GM13977 (cell line): ENCODE data around the gene DYRK1B.

Source experiments
- DNase-seq: peaks from one replicate; pipeline ENCODE4 v3.0.0; 2012; ENCODE audit warnings: low spot score
- in situ Hi-C: fragments of 300-500 bp; cut with MboI; formaldehyde crosslinking; loops from one replicate; pipeline ENCODE4 v1.12.0; 2022; ENCODE audit warnings: low sequenced_read_pairs, low pct_unique_long_range_greater_than_20kb, mixed read lengths, inconsistent platforms; ENCODE audit not compliant: unreplicated experiment
- TF ChIP-seq, protein P1 (sequence below): IDR thresholded peaks from 2 replicates; pipeline ENCODE4 v1.5.1; 2012; ENCODE audit warnings: mild to moderate bottlenecking, control low read depth; ENCODE audit not compliant: insufficient read depth; ENCODE audit errors: extremely low read depth, missing control alignments

Gene DYRK1B

DNA sequence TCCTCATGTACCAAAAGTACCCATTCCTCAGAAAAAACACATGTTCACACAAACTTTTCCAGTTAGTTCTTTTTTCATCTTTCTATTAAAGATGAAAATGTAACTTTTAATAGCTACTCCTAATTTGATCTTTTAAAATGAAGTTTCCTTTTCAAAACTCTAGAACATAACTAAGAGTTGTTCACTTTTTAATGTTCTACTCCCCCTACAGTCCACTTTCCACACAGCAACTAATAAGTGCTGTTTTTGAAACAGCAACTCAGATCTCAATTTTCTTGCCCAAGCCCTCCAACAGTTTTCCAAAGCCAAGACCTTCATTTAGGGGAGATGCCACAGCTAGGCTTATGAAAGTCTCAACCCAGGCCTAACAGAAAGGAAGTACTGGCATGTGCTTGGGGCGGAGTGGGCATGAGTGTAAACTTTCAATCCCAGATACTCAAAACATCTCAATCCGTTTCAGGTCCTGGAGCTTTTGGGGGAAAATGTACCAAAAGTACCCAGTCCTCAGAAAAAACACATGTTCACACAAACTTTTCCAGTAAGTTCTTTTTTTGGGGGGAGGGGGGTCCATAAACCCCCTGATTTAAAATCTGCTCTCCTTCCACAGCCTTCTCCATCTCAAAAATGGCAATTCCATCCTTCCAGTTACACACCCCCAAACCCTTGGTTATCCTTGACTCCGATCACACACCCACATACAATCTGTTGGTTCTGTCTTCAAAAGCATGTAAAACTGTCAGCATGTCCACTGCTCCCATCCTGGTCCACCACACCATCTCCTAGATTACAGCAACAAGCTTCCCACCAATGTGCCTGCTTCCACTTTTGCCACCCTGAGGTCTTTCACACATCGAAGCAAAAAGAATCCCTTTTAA is 10.2 kb upstream of the DYRK1B start:
- TF ChIP-seq, protein P1, sequence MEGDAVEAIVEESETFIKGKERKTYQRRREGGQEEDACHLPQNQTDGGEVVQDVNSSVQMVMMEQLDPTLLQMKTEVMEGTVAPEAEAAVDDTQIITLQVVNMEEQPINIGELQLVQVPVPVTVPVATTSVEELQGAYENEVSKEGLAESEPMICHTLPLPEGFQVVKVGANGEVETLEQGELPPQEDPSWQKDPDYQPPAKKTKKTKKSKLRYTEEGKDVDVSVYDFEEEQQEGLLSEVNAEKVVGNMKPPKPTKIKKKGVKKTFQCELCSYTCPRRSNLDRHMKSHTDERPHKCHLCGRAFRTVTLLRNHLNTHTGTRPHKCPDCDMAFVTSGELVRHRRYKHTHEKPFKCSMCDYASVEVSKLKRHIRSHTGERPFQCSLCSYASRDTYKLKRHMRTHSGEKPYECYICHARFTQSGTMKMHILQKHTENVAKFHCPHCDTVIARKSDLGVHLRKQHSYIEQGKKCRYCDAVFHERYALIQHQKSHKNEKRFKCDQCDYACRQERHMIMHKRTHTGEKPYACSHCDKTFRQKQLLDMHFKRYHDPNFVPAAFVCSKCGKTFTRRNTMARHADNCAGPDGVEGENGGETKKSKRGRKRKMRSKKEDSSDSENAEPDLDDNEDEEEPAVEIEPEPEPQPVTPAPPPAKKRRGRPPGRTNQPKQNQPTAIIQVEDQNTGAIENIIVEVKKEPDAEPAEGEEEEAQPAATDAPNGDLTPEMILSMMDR, result peak; percentile 68
- in situ Hi-C loops, result loop anchor here (10.0 kb wide), 3 partner anchors 49 to 299 kb away; partner anchors contain the start of gene EID2
- peak; percentile 64 for DNase-seq

DNA sequence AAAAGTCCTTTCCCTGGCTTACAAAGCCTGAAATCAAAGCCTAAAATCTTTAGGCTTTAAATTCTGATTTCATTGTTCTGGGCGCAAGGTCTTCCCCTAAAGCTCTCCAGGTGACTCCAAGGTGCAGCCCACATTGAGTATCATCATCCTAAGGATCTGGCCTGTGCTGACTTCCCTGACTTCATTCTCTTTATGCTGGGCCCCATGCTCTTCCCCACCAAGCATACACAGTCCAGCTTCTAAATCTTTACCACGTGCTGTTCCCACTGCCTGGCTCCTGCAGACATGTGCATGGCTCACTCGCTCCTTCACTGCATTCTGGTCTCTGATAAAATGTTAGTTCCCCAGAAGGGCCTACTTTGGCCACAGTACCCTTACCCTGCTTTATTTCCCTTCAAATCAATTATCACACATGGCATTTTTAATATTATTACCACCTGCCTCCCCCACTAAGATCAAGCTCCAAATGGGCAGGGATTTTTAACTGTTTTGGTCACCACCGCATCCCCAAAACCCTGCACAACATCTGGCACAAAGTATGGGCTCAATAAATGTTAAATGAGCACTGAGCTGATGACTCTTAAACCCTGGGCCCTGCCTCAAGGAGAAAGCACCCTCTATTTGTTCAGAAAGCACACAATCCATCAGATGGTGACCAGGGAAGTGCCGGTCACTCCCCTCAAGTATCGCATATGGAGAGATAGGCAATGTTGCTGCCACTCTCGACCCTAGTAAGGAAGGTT is 8.9 kb upstream of the DYRK1B start:
- in situ Hi-C loops, result loop anchor here (10.0 kb wide), 3 partner anchors 48 to 298 kb away; partner anchors contain the start of gene EID2
- TF ChIP-seq, protein P1, result no peak
- no peak for DNase-seq

DNA sequence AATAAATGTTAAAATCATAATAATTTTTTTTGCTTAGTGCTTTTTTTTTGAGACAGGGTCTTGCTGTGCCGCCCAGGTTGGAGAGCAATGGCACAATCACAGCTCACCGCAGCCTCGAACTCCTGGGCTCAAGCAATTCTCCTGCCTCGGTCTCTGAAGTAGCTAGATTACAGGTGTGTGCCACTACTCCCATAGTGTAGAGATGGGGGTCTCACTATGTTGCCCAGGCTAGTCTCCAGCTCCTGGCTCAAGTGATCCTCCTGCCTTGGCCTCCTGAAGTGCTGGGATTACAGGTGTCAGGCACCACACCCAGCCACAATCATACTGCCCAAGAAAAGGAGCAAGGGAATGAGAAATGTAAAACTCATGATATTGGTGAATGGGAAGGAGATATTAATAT is 7.1 kb upstream of the DYRK1B start:
- in situ Hi-C loops, result loop anchor here (10.0 kb wide), 3 partner anchors 46 to 296 kb away; partner anchors contain the start of gene EID2
- no peak for DNase-seq
- TF ChIP-seq, protein P1, result no peak

DNA sequence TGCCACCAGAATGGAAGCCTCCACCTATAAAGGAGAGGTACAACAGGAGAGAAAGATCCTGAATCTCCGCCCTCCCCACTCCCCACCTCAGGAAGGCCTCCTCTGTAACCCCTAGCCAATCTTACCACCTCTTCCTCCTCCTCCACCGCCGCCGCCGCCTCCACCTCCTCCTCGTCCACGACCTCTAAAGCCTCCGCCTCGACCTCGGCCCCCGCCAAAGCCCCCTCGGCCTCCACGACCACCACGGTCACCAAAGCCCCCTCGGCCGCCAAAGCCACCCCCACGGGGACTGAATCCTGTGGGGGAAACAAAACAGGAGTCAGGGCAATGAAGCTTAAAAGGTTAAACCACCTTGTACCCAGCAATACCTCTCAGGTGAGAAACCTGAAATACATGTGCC is 6.5 kb upstream of the DYRK1B start:
- no peak for DNase-seq
- TF ChIP-seq, protein P1, result no peak
- in situ Hi-C loops, result loop anchor here (10.0 kb wide), 3 partner anchors 46 to 296 kb away; partner anchors contain the start of gene EID2

DNA sequence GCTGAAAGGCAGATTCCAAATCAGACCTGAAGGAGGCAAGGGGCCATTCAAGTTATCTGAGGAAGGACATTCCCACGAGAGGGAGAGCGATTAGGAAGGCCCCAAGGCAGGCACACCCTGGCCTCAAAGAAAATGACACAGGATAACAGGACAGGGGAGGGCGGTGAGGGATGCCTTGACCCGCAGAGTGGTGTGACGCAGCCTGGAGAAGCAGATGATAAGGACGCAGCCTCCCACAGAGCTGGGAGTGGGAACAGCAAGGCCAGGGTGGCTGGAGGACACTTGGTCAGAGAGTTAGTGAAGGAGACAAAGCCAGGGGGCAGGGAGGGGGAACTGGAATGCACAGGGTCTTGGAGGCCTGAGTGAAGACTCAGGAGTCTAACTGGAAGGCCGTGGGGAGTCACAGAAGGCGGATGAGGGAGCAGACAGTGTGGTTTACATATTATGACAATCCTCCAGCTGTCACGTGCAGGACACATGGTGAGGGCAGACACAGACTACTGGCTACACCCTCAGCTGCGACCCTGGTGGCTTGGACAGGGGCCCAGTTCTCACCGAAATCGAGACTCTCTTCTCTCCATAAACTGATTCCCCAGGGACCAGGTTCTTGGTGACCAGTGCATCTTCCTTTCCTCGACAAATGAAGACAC is 5.8 kb upstream of the DYRK1B start:
- DNase-seq, result no peak
- TF ChIP-seq, protein P1, result no peak
- in situ Hi-C loops, result loop anchor here (10.0 kb wide), 3 partner anchors 45 to 295 kb away; partner anchors contain the start of gene EID2

DNA sequence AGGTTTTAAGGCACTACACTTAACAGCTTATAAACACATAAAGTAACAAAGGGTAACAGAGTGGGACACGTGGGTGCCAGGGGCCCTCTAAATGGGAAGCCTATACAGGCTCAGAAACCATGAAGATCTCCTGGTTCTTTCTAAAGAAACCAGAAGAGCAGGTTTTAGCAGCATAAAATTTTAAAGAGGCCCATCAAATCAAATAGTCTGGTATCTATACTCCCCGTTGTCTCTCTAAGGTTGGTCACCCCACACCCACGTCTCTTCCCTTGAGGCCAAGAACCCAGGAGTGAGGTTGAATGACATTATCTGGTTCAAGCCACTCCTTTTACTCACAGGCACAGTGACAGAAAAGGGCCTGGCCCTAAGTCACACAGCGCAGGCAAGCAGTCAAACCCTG is 4.6 kb upstream of the DYRK1B start:
- TF ChIP-seq, protein P1, result no peak
- no peak for DNase-seq
- in situ Hi-C loops, result no loop called here
